K562 (cell line): ENCODE data around the gene KRTAP12-2.

ENCODE experiments used
- ETV5 ChIP-seq: sonication (generic); formaldehyde crosslinking; IDR thresholded peaks from 2 replicates; pipeline ENCODE4 v1.4.0; 2020; ENCODE audit warnings: low read depth, mild to moderate bottlenecking, missing genetic modification reagents
- FOXM1 ChIP-seq, 2 experiments: fragments of 450-650 bp in 1 of 2; sonication (generic) in 1 of 2; formaldehyde crosslinking in 1 of 2; IDR thresholded peaks; 2 replicates each; pipeline versions ENCODE4 v1.6.1 to v1.9.0; 2017 to 2022; ENCODE audit warnings: low read depth in 2 of 2, mild to moderate bottlenecking in 2 of 2, missing genetic modification reagents in 1 of 2, moderate library complexity in 1 of 2
- NCOA4 ChIP-seq: fragments of 450-650 bp; IDR thresholded peaks from 2 replicates; pipeline ENCODE4 v1.6.1; 2018; ENCODE audit warnings: mild to moderate bottlenecking; ENCODE audit not compliant: partially characterized antibody
- PCBP2 ChIP-seq: fragments of 200-400 bp; formaldehyde crosslinking; IDR thresholded peaks from 2 replicates; pipeline ENCODE4 v1.6.1; 2018; ENCODE audit warnings: low read length, low read depth, mild to moderate bottlenecking, moderate library complexity; ENCODE audit not compliant: poor library complexity, severe bottlenecking
- PKNOX1 ChIP-seq: fragments of 450-650 bp; IDR thresholded peaks from 2 replicates; pipeline ENCODE4 v1.6.1; 2016
- TGIF2 ChIP-seq: sonication (generic); formaldehyde crosslinking; IDR thresholded peaks from 2 replicates; pipeline ENCODE4 v1.8.1; 2022; ENCODE audit warnings: mild to moderate bottlenecking, missing genetic modification reagents, moderate library complexity
- ZBTB8A ChIP-seq: fragments of 450-650 bp; IDR thresholded peaks from 2 replicates; pipeline ENCODE4 v1.6.1; 2018; ENCODE audit warnings: mild to moderate bottlenecking, moderate library complexity; ENCODE audit not compliant: partially characterized antibody
- ZNF217 ChIP-seq: sonication (generic); formaldehyde crosslinking; IDR thresholded peaks from 2 replicates; pipeline ENCODE4 v1.8.0; 2022; ENCODE audit warnings: mild to moderate bottlenecking, missing genetic modification reagents
- ZNF766 ChIP-seq: fragments of 200-800 bp; sonication (Bioruptor generic); conservative IDR thresholded peaks from 2 replicates; pipeline ENCODE4 v1.6.1; 2016; ENCODE audit warnings: missing genetic modification characterization, missing compliant biosample characterization

GRCh38 chr21:44623575-44623974, 43.2 kb downstream of the KRTAP12-2 start:
- TF ChIP-seq PCBP2 (no peak), ZBTB8A (no peak), ETV5 (CRISPR knock-in tag) (no peak), ZNF217 (no peak), ZNF766 (CRISPR knock-in tag) (no peak), NCOA4 (no peak), TGIF2 (CRISPR knock-in tag) (no peak), FOXM1 (IDR thresholded peaks at IDR 0.05; ENCODE audit: low read depth) (no peak), FOXM1 (CRISPR knock-in tag; IDR thresholded peaks at IDR 0.05; ENCODE audit: low read depth) (no peak), PKNOX1 (no peak)
